ENCODE measurements around the gene NEURL1.
"Not testable (repeated sequence)": the region's sequence is repeated elsewhere in the genome, so short reads cannot be mapped to it uniquely, and the experiment has no call there.

The NEURL1 gene

GRCh38 chr10:103493916-103494877 is 692 bp downstream of the NEURL1 start:
- DNase-seq (ENCODE audit: low spot score) = no peak

GRCh38 chr10:103495321-103495720 is 1.8 kb downstream of the NEURL1 start:
- no peak for DNase-seq (ENCODE audit: low spot score)

DNA sequence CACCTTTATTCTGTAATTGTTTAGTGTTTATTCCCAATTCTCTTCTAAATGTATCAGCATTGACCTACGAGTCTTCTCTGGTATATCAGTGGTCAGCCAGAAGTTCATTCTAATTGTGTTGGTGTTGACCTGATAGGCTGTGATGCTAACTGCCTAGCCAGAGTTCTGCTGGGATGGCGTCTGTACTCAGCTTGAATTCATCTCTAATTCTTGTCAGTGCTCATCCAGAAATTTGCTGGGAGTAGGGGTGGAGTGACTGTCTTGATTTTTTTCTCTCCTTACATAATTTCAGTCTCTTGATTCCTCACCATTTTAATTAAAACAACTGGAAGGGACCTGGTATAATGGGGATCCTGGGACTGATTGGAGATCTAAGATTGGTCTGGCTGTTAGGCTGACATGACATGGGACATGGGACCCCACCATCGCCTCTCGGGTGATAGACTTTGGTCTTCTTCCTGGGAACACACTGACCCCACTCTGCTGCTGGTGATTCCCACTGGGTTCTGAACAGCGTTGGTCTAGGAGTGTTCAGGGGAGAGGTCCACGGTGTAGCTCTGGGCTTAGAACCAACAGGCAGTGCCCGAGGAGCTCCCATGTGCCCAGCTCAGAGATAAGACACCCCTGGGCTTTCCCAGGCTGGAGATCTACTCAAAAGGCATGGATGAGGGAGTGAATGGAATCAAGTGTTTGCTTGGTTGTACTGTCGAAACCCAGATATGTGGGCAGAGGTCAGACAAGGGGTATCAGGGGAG is 3.8 kb downstream of the NEURL1 start:
- DNase-seq (ENCODE audit: low spot score) = no peak

- no peak for DNase-seq (ENCODE audit: low spot score)
These were observed 5.6 kb downstream of the NEURL1 start for GRCh38 chr10:103498936-103499638.

DNA sequence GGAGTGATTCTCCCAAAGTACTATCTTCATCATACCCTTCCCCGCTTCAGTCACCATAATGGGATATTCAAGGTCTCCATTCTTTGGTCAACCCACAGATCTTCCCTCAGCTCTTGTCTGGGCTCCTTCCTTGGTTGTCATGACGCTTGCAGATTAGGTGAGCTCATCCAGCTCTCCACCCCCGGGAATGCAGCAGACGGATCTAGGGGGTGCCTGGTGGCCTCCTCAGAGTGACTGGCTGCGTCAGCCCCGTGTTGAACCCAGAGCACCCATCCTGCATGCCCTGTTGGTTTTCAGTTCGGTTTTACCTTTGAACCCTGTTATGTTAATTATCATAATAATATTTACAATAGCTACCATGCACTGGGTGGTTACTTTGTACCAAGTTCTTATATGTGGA is 6.4 kb downstream of the NEURL1 start:
- no peak for DNase-seq (ENCODE audit: low spot score)

- no peak for DNase-seq (ENCODE audit: low spot score)
These were observed 7.0 kb downstream of the NEURL1 start for GRCh38 chr10:103500481-103500880.

GRCh38 chr10:103501186-103501585 is 7.7 kb downstream of the NEURL1 start:
- DNase-seq (ENCODE audit: low spot score) = no peak

DNA sequence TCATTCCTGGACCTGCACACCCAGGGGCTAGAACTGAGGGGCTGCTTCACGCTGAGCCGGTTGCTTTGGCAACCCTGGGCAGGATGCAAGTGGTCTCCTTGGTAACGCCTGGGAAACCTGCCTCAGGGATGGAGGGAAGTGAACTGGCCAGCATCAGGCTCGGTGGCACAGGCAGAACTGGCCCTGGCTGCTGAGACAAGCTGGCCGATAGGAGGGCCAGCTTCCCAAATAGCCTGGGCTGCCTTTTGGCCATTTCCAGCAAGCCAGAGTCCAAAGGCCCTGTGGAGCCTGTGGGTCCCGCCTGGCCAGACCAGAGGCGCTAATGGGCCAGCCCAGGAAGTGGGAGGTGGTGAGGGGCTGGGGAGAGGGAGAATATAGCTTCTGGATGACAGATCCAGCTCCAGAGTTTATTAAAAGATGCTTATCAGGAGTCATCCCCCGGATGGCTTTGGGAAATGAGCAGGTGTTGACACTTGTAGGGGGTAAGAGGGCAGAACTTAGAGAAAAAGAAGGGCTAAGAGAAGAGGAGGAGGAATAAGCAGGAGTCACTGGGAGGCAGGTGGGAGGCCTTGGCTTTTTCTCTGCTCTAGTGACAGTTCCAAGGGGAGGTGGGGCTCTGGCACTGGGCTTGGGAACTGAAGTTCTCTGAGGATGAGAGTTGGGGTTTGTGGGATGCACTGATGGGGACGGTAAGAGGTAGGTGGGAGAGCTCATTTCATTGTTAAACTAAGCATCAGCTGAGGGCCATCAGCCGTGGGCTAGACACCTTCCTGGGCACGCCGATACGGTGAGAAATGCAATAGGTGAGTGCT is 9.6 kb downstream of the NEURL1 start:
- peak; percentile 7 for DNase-seq (ENCODE audit: low spot score)

- DNase-seq (ENCODE audit: low spot score) = not testable (repeated sequence)
These were observed 10.3 kb downstream of the NEURL1 start for GRCh38 chr10:103503777-103504176.

- DNase-seq (ENCODE audit: low spot score) = no peak
These were observed 10.8 kb downstream of the NEURL1 start for GRCh38 chr10:103504181-103504783.

GRCh38 chr10:103506061-103506460 is 12.6 kb downstream of the NEURL1 start:
- DNase-seq (ENCODE audit: low spot score) = no peak

DNA sequence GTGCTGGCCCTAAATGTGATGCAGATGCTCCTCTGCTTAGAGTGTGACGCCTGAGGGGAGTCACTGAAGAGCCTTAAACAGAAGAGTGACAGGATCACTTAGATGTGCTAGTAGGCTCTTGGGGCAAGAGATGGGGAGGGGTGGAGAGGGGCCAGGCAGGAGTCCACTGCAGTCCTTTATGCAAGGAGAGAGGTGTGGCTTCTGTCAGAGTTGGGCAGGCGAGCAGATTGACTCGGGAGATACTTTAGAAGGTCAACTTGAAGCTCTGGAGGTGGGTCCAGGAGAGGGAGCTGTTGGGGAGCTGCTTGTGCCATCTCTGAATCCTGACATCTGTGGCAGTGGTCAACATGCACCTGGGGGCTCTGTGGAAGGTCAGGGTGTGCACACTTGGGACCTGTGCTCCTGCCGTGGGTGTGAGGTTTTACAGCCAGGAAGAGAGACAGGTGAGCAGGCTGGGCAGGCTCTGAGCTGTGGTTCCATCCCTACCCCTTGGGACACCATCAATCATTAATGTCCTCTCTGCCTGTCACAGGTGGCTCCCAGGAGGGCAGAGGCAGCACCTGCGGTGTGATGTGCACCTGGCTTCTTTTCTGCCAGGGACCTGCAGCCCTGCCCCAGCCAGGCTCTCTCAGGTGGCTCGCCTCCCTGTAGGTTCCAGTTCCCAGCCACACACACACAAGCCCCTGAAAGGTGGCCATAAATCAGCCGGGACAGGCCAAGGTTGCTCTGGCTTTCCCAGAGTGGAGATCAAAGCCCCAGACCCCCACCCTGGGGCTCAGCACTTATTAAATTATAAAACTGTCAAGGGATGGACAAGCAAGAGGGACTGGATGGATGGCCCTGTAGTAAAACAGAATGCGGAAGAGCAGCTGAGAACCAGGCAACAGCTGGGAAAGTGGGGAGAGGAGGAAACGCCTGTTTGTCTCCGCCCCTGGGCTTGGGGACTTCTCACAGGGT is 14.0 kb downstream of the NEURL1 start:
- no peak for DNase-seq (ENCODE audit: low spot score)

- DNase-seq (ENCODE audit: low spot score) = no peak
These were observed 16.7 kb downstream of the NEURL1 start for GRCh38 chr10:103510046-103510685.

- DNase-seq (ENCODE audit: low spot score) = no peak
These were observed 17.6 kb downstream of the NEURL1 start for GRCh38 chr10:103510791-103511752.

DNA sequence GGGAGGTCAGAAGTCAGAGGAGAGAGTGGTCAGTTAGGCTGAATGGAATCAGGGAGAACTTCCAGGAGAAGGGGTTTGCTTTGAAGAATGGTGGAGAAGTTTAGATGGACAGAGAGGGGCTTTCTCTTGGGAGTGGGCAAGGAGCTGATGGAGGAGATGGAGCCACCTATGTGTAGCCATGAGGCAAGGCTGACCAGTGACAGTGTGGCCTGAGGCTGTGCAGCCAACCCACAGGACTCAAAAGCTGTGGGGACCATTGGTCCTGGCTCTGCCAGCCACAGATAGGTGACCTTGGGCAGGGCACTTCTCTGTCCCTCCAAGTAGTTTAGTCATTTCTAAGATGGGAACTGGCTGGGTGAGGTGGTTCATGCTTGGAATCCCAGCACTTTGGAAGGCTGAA is 18.7 kb downstream of the NEURL1 start:
- no peak for DNase-seq (ENCODE audit: low spot score)

GRCh38 chr10:103512591-103513379 is 19.3 kb downstream of the NEURL1 start:
- no peak for DNase-seq (ENCODE audit: low spot score)

- no peak for DNase-seq (ENCODE audit: low spot score)
These were observed 20.0 kb downstream of the NEURL1 start for GRCh38 chr10:103513380-103514060.

Data from globus pallidus (tissue), 1 donor.